Large intestine (tissue), 3 donors: ENCODE data around the gene MBD5. TPM values are rescaled to one million over a fixed set of nuclear protein-coding genes. Genes with fewer than 3 reads are reported as not detected.

Experiments used
- DNase-seq, 2 donors: peaks; one replicate each; pipeline versions ENCODE4 v3.0.0 to v3.0.0-alpha.2; 2013
- H3K27ac ChIP-seq: one replicate; pipeline ENCODE4 v1.5.1; 2013; ENCODE audit warnings: low read length
- H3K27me3 ChIP-seq: 2 replicates; pipeline ENCODE4 v1.6.1; 2013; ENCODE audit warnings: low read length; ENCODE audit not compliant: control insufficient read depth, insufficient read depth
- H3K36me3 ChIP-seq: 2 replicates; pipeline ENCODE4 v1.6.1; 2013; ENCODE audit warnings: low read length; ENCODE audit not compliant: control insufficient read depth, insufficient read depth
- H3K4me1 ChIP-seq: one replicate; pipeline ENCODE4 v1.6.1; 2013; ENCODE audit warnings: low read length; ENCODE audit not compliant: control insufficient read depth, insufficient read depth
- H3K4me3 ChIP-seq: one replicate; pipeline ENCODE4 v1.5.1; 2013; ENCODE audit warnings: low read length
- H3K9me3 ChIP-seq: one replicate; pipeline ENCODE4 v1.6.1; 2013; ENCODE audit warnings: mild to moderate bottlenecking, low read depth, low read length, moderate library complexity; ENCODE audit not compliant: control insufficient read depth
- WGBS: methylation state at CpG from one replicate; pipeline ENCODE4 v1.1.5; 2013; ENCODE audit warnings: low lambda C conversion rate; ENCODE audit not compliant: insufficient coverage; 5-methylcytosine and 5-hydroxymethylcytosine counted together
- polyA plus RNA-seq: library from polyadenylated mRNA; unstranded; fragments of 120-200 nt; gene quantifications from one replicate; pipeline ENCODE4 v1.2.1, GENCODE V29; 2013

Gene MBD5
- polyA plus RNA-seq, 1 donor, result 18.7 TPM

- H3K4me1 ChIP-seq, result no peaks in the 10 kb centered on the region
- no peaks in the 10 kb centered on the region for H3K9me3 ChIP-seq
- H3K27ac ChIP-seq, result no peak overlapping the region
- H3K4me3 ChIP-seq, result no peak overlapping the region
- H3K36me3 ChIP-seq, result no peaks in the 10 kb centered on the region
- H3K27me3 ChIP-seq, result no peaks in the 10 kb centered on the region
- no peak for DNase-seq
Observed at GRCh38 chr2:148162871-148163270, 142.0 kb downstream of the MBD5 start.

- Histone ChIP-seq H3K9me3 (peaks cover 5% of the 10 kb centered on the region), H3K36me3 (no peaks in the 10 kb centered on the region), H3K4me3 (no peak overlapping the region), H3K4me1 (no peaks in the 10 kb centered on the region), H3K27me3 (no peaks in the 10 kb centered on the region), H3K27ac (no peak overlapping the region)
- WGBS, result 86% methylated on average over 1 of the region's 1 CpG
- no peak for DNase-seq
Observed at GRCh38 chr2:148165975-148166374, 145.1 kb downstream of the MBD5 start.

DNA sequence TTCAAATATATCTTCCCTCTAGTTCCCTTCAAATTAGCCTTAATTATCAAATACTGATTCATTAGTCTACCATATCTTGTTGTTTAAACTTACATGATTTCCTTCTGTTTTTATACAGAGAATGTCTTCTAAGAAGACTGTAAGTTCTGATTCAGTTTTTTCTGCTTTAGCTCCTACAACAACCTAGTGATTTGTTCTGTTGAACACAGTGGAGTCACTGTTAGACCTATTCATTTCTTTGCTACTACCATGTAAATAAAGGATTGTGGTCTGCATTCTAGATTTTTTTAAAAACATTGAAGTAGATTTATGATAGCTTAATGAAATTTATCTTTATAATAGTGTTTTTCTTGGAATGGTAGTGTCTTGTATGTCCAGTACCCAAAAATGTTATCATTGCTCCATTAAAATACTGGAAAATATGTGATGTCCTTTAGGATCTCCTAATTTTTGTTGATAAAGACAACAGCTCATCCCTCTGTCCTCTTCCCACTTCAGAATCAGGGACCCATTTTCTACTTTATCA is 146.4 kb downstream of the MBD5 start:
- Histone ChIP-seq H3K4me3 (no peak overlapping the region), H3K36me3 (no peaks in the 10 kb centered on the region), H3K27ac (no peak overlapping the region), H3K27me3 (no peaks in the 10 kb centered on the region), H3K4me1 (no peaks in the 10 kb centered on the region), H3K9me3 (peaks cover 5% of the 10 kb centered on the region)
- no peak for DNase-seq

GRCh38 chr2:148167855-148168254 is 147.0 kb downstream of the MBD5 start:
- H3K27me3 ChIP-seq, result no peaks in the 10 kb centered on the region
- peaks cover 5% of the 10 kb centered on the region for H3K9me3 ChIP-seq
- H3K36me3 ChIP-seq, result no peaks in the 10 kb centered on the region
- 100% methylated on average over 1 of the region's 1 CpG for WGBS
- no peaks in the 10 kb centered on the region for H3K4me1 ChIP-seq
- no peak for DNase-seq
- H3K4me3 ChIP-seq, result no peak overlapping the region
- H3K27ac ChIP-seq, result no peak overlapping the region

DNA sequence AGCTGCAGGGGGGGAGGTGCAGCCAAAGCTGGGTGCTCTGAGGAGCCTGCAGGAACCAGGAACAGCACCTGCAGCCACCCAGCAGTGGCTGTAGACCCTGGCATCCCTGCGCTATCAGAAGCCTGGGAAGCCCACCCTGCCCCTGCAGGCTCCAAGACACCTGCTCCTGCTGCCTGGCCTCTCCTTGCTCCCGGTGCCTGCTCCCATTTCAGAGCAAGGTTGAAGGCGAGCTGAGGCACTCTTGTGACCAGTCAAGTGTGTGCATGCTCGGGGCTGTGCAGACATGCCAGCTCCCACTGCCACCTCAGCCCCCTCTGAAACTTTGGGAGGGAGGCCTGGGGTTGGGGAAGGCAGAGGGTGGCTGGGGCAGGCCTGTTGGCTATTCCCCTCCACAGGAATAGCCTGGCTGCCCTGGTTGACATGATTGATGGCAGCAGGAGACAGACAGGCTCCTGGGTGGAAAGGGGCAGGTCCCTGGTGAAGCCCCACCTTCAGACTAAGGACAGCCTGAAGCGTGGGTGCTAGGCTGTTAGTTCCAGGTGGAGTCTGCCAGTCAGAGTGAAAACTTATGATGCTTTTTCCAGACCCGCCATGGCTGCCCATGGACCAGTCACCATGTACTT is 151.4 kb downstream of the MBD5 start:
- H3K27ac ChIP-seq, result no peak overlapping the region
- no peak overlapping the region for H3K4me3 ChIP-seq
- no peaks in the 10 kb centered on the region for H3K27me3 ChIP-seq
- DNase-seq, result no peak
- no peaks in the 10 kb centered on the region for H3K36me3 ChIP-seq
- no CpG with 5 or more reads among the region's 6 CpGs for WGBS
- peaks cover 10% of the 10 kb centered on the region for H3K9me3 ChIP-seq
- no peaks in the 10 kb centered on the region for H3K4me1 ChIP-seq

- H3K27me3 ChIP-seq, result no peaks in the 10 kb centered on the region
- no peak for DNase-seq
- no peaks in the 10 kb centered on the region for H3K36me3 ChIP-seq
- no peak overlapping the region for H3K27ac ChIP-seq
- H3K4me3 ChIP-seq, result no peak overlapping the region
- no CpG with 5 or more reads among the region's 12 CpGs for WGBS
- H3K4me1 ChIP-seq, result no peaks in the 10 kb centered on the region
- H3K9me3 ChIP-seq, result peaks cover 10% of the 10 kb centered on the region
Observed at GRCh38 chr2:148173168-148173567, 152.3 kb downstream of the MBD5 start.

- peaks cover 10% of the 10 kb centered on the region for H3K9me3 ChIP-seq
- H3K4me1 ChIP-seq, result no peaks in the 10 kb centered on the region
- H3K27ac ChIP-seq, result no peak overlapping the region
- WGBS, result no CpG with 5 or more reads among the region's 1 CpG
- H3K4me3 ChIP-seq, result no peak overlapping the region
- DNase-seq, result no peak
- H3K36me3 ChIP-seq, result peaks cover 8% of the 10 kb centered on the region
- H3K27me3 ChIP-seq, result no peaks in the 10 kb centered on the region
Observed at GRCh38 chr2:148177559-148177958, 156.7 kb downstream of the MBD5 start.

DNA sequence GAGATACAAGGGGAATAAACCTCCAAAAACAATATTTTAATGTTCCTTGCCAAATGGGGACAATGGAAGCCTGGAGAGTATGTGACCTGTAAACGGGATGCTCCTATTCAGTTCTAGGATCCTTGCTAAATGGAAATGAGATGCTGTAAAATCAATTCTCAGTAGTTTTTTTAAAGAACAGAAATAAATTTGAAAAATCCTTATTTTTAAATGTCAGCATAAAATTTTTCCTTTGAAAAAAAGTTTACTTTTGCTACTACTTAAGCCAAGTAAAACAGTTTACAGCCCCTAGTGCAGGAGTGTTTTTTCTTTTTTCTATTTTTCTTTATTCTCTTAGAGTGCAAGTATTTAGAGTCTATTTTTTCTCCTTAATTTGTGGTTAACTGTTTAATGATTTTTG is 158.8 kb downstream of the MBD5 start:
- WGBS, result 100% methylated on average over 1 of the region's 1 CpG
- Histone ChIP-seq H3K9me3 (peaks cover 5% of the 10 kb centered on the region), H3K36me3 (peaks cover 11% of the 10 kb centered on the region), H3K4me1 (no peaks in the 10 kb centered on the region), H3K4me3 (no peak overlapping the region), H3K27ac (no peak overlapping the region), H3K27me3 (no peaks in the 10 kb centered on the region)
- no peak for DNase-seq

DNA sequence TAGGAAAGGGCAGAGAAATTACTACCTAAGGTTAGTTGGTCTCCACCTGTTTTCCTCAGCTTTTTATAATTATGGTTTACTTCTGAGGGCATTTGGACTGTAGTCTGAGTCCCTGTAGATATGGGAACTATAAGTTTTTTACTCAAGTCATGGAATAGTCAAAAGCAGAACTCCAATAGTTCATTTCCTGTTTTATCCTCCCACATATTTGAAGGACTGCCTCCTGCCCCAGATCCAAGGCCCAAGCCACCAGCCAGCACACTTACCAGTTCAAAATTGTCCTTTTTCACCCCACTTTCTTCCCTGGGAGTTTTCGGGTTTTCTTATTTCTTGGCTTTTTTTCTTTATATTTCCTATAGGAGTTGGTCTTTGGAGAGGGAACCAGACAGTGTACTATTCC is 164.1 kb downstream of the MBD5 start:
- Histone ChIP-seq H3K27ac (no peak overlapping the region), H3K9me3 (no peaks in the 10 kb centered on the region), H3K4me1 (no peaks in the 10 kb centered on the region), H3K4me3 (no peak overlapping the region), H3K36me3 (peaks cover 14% of the 10 kb centered on the region), H3K27me3 (no peaks in the 10 kb centered on the region)
- WGBS, result no CpG with 5 or more reads among the region's 1 CpG
- no peak for DNase-seq

DNA sequence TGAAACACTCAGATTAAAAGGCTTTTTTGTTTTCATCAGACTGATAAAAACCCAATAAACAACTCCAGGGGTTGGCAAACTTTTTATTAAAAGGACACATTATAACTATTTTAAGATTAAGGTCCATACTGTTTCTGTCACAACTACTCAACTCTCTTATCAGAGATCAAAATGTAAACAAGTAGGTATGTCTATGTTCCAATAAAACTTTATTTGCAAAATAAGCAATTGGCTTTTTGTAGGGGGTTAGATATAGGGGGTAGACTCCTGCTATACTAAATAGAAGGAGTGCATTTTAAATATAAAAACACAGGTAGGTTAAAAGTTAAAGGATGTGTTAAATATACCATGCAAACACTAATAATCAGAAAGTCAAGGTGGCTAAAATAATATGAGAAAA is 174.0 kb downstream of the MBD5 start:
- no peak for DNase-seq
- no peaks in the 10 kb centered on the region for H3K4me1 ChIP-seq
- no peak overlapping the region for H3K4me3 ChIP-seq
- H3K9me3 ChIP-seq, result no peaks in the 10 kb centered on the region
- H3K27ac ChIP-seq, result no peak overlapping the region
- no peaks in the 10 kb centered on the region for H3K36me3 ChIP-seq
- H3K27me3 ChIP-seq, result no peaks in the 10 kb centered on the region
